GM23338 (cell line): ENCODE results near the gene C12orf56.

Source experiments
- CREB1 ChIP-seq: fragments of 250-450 bp; sonication (Bioruptor Pico); IDR thresholded peaks from 2 replicates; pipeline ENCODE4 v1.5.0; 2020; ENCODE audit warnings: low read depth, mild to moderate bottlenecking, moderate library complexity
- CTCF ChIP-seq, 2 experiments: fragments of 200-600 bp in 1 of 2; sonication (generic) in 1 of 2; conservative IDR thresholded peaks; 2 replicates each; pipeline versions ENCODE4 v1.5.1 to v1.6.1; 2016 to 2017; ENCODE audit warnings: antibody characterized with exemption in 2 of 2, low read depth in 2 of 2, mild to moderate bottlenecking in 2 of 2, moderate library complexity in 1 of 2
- EZH2 ChIP-seq: fragments of 200-600 bp; sonication (generic); IDR thresholded peaks from one replicate; pipeline ENCODE4 v1.8.0; 2017; ENCODE audit warnings: antibody characterized with exemption, mild to moderate bottlenecking, low read depth; ENCODE audit not compliant: unreplicated experiment
- EZH2phosphoT487 ChIP-seq: fragments of 200-600 bp; sonication (generic); IDR thresholded peaks from one replicate; pipeline ENCODE4 v1.8.1; 2018; ENCODE audit warnings: antibody characterized with exemption; ENCODE audit not compliant: unreplicated experiment
- JUNB ChIP-seq: IDR thresholded peaks from one replicate; pipeline ENCODE4 v1.6.1; 2016; ENCODE audit warnings: antibody characterized with exemption; ENCODE audit not compliant: unreplicated experiment
- POLR2AphosphoS5 ChIP-seq: IDR thresholded peaks from 2 replicates; pipeline ENCODE4 v1.6.1; 2016; ENCODE audit warnings: antibody characterized with exemption, low read depth
- TF ChIP-seq, protein P1 (sequence below): IDR thresholded peaks from one replicate; pipeline ENCODE4 v1.6.1; 2018; ENCODE audit warnings: antibody characterized with exemption; ENCODE audit not compliant: unreplicated experiment

DNA sequence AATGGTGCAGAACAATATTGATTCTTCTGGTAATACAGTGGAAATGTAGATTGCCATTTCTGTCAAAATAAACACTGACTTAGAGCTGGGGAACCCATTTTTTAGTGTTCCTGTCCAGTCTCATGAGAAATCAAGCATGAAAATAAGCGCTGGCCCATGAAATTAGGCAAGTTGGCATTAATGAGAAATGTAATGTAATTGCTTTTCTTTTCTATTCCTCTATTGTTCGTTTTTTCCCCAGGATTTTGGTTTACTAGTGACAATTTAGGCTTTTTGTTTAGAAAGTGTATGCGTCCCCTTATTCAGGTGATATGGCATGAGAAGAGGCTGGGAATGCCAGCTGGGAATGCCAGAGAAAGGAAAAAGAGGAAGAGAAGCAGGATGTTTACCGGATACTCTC, 104.0 kb downstream of the C12orf56 start:
- TF ChIP-seq CTCF (conservative IDR thresholded peaks at IDR 0.05; ENCODE audit: low read depth in 2 of 2) (no peak), JUNB (no peak), EZH2 (no peak), EZH2phosphoT487 (no peak), CREB1 (no peak), POLR2AphosphoS5 (no peak)
- TF ChIP-seq, protein P1, sequence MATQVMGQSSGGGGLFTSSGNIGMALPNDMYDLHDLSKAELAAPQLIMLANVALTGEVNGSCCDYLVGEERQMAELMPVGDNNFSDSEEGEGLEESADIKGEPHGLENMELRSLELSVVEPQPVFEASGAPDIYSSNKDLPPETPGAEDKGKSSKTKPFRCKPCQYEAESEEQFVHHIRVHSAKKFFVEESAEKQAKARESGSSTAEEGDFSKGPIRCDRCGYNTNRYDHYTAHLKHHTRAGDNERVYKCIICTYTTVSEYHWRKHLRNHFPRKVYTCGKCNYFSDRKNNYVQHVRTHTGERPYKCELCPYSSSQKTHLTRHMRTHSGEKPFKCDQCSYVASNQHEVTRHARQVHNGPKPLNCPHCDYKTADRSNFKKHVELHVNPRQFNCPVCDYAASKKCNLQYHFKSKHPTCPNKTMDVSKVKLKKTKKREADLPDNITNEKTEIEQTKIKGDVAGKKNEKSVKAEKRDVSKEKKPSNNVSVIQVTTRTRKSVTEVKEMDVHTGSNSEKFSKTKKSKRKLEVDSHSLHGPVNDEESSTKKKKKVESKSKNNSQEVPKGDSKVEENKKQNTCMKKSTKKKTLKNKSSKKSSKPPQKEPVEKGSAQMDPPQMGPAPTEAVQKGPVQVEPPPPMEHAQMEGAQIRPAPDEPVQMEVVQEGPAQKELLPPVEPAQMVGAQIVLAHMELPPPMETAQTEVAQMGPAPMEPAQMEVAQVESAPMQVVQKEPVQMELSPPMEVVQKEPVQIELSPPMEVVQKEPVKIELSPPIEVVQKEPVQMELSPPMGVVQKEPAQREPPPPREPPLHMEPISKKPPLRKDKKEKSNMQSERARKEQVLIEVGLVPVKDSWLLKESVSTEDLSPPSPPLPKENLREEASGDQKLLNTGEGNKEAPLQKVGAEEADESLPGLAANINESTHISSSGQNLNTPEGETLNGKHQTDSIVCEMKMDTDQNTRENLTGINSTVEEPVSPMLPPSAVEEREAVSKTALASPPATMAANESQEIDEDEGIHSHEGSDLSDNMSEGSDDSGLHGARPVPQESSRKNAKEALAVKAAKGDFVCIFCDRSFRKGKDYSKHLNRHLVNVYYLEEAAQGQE, result no peak
